SU-DHL-6 (cell line): Measurements from ENCODE around the gene DCUN1D2.

ENCODE experiments used
- H2AFZ ChIP-seq: fragments of 200-600 bp; sonication (generic); 2 replicates; pipeline ENCODE4 v1.6.1; 2014; ENCODE audit warnings: low read depth, mild to moderate bottlenecking, moderate library complexity, mixed read lengths, antibody characterized with exemption, low read length; ENCODE audit not compliant: severe bottlenecking
- H3F3A ChIP-seq: fragments of 200-600 bp; shearing (Covaris generic); 2 replicates; pipeline ENCODE4 v1.6.0; 2016; ENCODE audit warnings: antibody characterized with exemption, mild to moderate bottlenecking; ENCODE audit not compliant: insufficient read depth
- H3K27ac ChIP-seq: fragments of 200-600 bp; sonication (generic); 2 replicates; pipeline ENCODE4 v1.5.1; 2016; ENCODE audit warnings: low read depth, mild to moderate bottlenecking, low read length, moderate library complexity, mixed read lengths
- H3K27me3 ChIP-seq: fragments of 200-600 bp; sonication (generic), shearing (Covaris generic); 2 replicates; pipeline ENCODE4 v1.6.0; 2014; ENCODE audit warnings: mild to moderate bottlenecking, low read length
- H3K36me3 ChIP-seq: fragments of 200-600 bp; sonication (generic); 2 replicates; pipeline ENCODE4 v1.6.1; 2014; ENCODE audit warnings: mild to moderate bottlenecking, low read length, mixed read lengths
- H3K4me2 ChIP-seq: fragments of 300-600, 200-600 bp; shearing (Covaris generic), sonication (generic); 2 replicates; pipeline ENCODE4 v1.6.0; 2014; ENCODE audit warnings: low read length, low read depth, mild to moderate bottlenecking; ENCODE audit not compliant: poor library complexity, severe bottlenecking
- H3K4me3 ChIP-seq: fragments of 200-600 bp; sonication (generic); 2 replicates; pipeline ENCODE4 v1.5.1; 2014; ENCODE audit warnings: antibody characterized with exemption, low read length, mild to moderate bottlenecking, mixed read lengths; ENCODE audit not compliant: insufficient read depth, poor library complexity, severe bottlenecking
- H3K79me2 ChIP-seq: fragments of 200-600 bp; sonication (generic); 2 replicates; pipeline ENCODE4 v1.6.1; 2014; ENCODE audit warnings: mild to moderate bottlenecking, low read length, moderate library complexity; ENCODE audit not compliant: insufficient read depth
- H3K9ac ChIP-seq: fragments of 200-600 bp; sonication (generic); 2 replicates; pipeline ENCODE4 v1.7.0; 2014; ENCODE audit warnings: mild to moderate bottlenecking, low read length
- H3K9me2 ChIP-seq: fragments of 200-600 bp; sonication (generic); replicated peaks from 2 replicates; pipeline ENCODE4 v1.6.1; 2014; ENCODE audit warnings: low read length; ENCODE audit not compliant: insufficient read depth
- H3K9me3 ChIP-seq: fragments of 200-600 bp; sonication (generic); 2 replicates; pipeline ENCODE4 v1.6.1; 2014; ENCODE audit warnings: low read length, mixed read lengths; ENCODE audit not compliant: insufficient read depth
- H4K20me1 ChIP-seq: fragments of 200-600 bp; sonication (generic); 2 replicates; pipeline ENCODE4 v1.6.1; 2014; ENCODE audit warnings: low read depth, mild to moderate bottlenecking, antibody characterized with exemption, low read length, moderate library complexity, mixed read lengths
- CTCF ChIP-seq: fragments of 200-600 bp; sonication (generic); IDR thresholded peaks from one replicate; pipeline ENCODE4 v1.5.1; 2017; ENCODE audit warnings: antibody characterized with exemption, mild to moderate bottlenecking, low read length, moderate library complexity; ENCODE audit not compliant: insufficient read depth, poor library complexity, severe bottlenecking
- EZH2phosphoT487 ChIP-seq: fragments of 200-600 bp; sonication (generic), shearing (Covaris generic); conservative IDR thresholded peaks from 2 replicates; pipeline ENCODE4 v1.6.1; 2018; ENCODE audit warnings: mild to moderate bottlenecking, antibody characterized with exemption, low read length, moderate library complexity, mixed read lengths

The DCUN1D2 gene

GRCh38 chr13:113536461-113537110, 46.1 kb upstream of the DCUN1D2 start:
- H3K9me3 ChIP-seq, result no peaks in the 10 kb centered on the region
- H3F3A ChIP-seq, result no peaks in the 10 kb centered on the region
- no peak overlapping the region for H2AFZ ChIP-seq
- no peak overlapping the region for H3K4me2 ChIP-seq
- no peak overlapping the region for H3K9ac ChIP-seq
- no peaks in the 10 kb centered on the region for H3K79me2 ChIP-seq
- H3K36me3 ChIP-seq, result no peaks in the 10 kb centered on the region
- TF ChIP-seq CTCF, result no peak
- TF ChIP-seq EZH2phosphoT487, result no peak
- no peaks in the 10 kb centered on the region for H3K27me3 ChIP-seq
- H4K20me1 ChIP-seq, result no peaks in the 10 kb centered on the region
- H3K4me3 ChIP-seq, result no peak overlapping the region
- H3K9me2 ChIP-seq, result no peaks in the 10 kb centered on the region
- H3K27ac ChIP-seq, result no peak overlapping the region

- TF ChIP-seq CTCF (no peak), EZH2phosphoT487 (no peak)
- no peak overlapping the region for H3K9ac ChIP-seq
Measured at GRCh38 chr13:113535381-113535781, 44.9 kb upstream of the DCUN1D2 start.

GRCh38 chr13:113534236-113534860, 43.8 kb upstream of the DCUN1D2 start:
- H4K20me1 ChIP-seq, result no peaks in the 10 kb centered on the region
- TF ChIP-seq CTCF, result no peak
- no peak for TF ChIP-seq EZH2phosphoT487
- H3K9ac ChIP-seq, result no peak overlapping the region
- H3K27ac ChIP-seq, result no peak overlapping the region
- H3K36me3 ChIP-seq, result no peaks in the 10 kb centered on the region
- no peaks in the 10 kb centered on the region for H3K9me2 ChIP-seq
- no peak overlapping the region for H3K4me2 ChIP-seq
- H3K9me3 ChIP-seq, result no peaks in the 10 kb centered on the region
- no peaks in the 10 kb centered on the region for H3K79me2 ChIP-seq
- no peak overlapping the region for H2AFZ ChIP-seq
- H3F3A ChIP-seq, result no peaks in the 10 kb centered on the region
- no peaks in the 10 kb centered on the region for H3K27me3 ChIP-seq
- H3K4me3 ChIP-seq, result no peak overlapping the region

More at GRCh38 chr13:113535381-113535781, 44.9 kb upstream of the DCUN1D2 start:
- H3K4me2 ChIP-seq, result no peak overlapping the region
- no peaks in the 10 kb centered on the region for H3K36me3 ChIP-seq
- H3K27ac ChIP-seq, result no peak overlapping the region
- no peaks in the 10 kb centered on the region for H3F3A ChIP-seq
- H2AFZ ChIP-seq, result no peak overlapping the region
- H3K9me3 ChIP-seq, result no peaks in the 10 kb centered on the region
- H3K9me2 ChIP-seq, result no peaks in the 10 kb centered on the region
- H3K27me3 ChIP-seq, result no peaks in the 10 kb centered on the region
- no peaks in the 10 kb centered on the region for H3K79me2 ChIP-seq
- H4K20me1 ChIP-seq, result no peaks in the 10 kb centered on the region
- no peak overlapping the region for H3K4me3 ChIP-seq
